Stromal cell of bone marrow (primary cell): ENCODE measurements around the gene SRGAP1.

ENCODE experiments used
- DNase-seq: peaks from one replicate; pipeline ENCODE4 v3.0.0-alpha.2; 2012; ENCODE audit warnings: low read depth

The SRGAP1 gene

GRCh38 chr12:63940310-63941005, 96.0 kb downstream of the SRGAP1 start:
- DNase-seq: no peak

- no peak for DNase-seq
Observed at GRCh38 chr12:63941166-63941800, 96.8 kb downstream of the SRGAP1 start.

- no peak for DNase-seq
Observed at GRCh38 chr12:63941879-63942278, 97.4 kb downstream of the SRGAP1 start.

GRCh38 chr12:63942464-63943241, 98.2 kb downstream of the SRGAP1 start:
- no peak for DNase-seq

- DNase-seq: no peak
Observed at GRCh38 chr12:63944034-63944579, 99.6 kb downstream of the SRGAP1 start.

GRCh38 chr12:63944586-63945228, 100.2 kb downstream of the SRGAP1 start:
- DNase-seq: no peak

GRCh38 chr12:63945777-63946176, 101.3 kb downstream of the SRGAP1 start:
- no peak for DNase-seq

- no peak for DNase-seq
Observed at GRCh38 chr12:63948211-63948610, 103.7 kb downstream of the SRGAP1 start.

GRCh38 chr12:63949902-63950301, 105.4 kb downstream of the SRGAP1 start:
- DNase-seq: no peak

GRCh38 chr12:63952995-63953394, 108.5 kb downstream of the SRGAP1 start:
- DNase-seq: no peak

- peak; percentile 32 for DNase-seq
Observed at GRCh38 chr12:63955831-63956666, 111.5 kb downstream of the SRGAP1 start.

- DNase-seq: no peak
Observed at GRCh38 chr12:63957496-63957895, 113.0 kb downstream of the SRGAP1 start.

- no peak for DNase-seq
Observed at GRCh38 chr12:63958876-63959580, 114.5 kb downstream of the SRGAP1 start.

- DNase-seq: no peak
Observed at GRCh38 chr12:63961048-63961447, 116.5 kb downstream of the SRGAP1 start.

GRCh38 chr12:63961543-63961942, 117.0 kb downstream of the SRGAP1 start:
- no peak for DNase-seq

- DNase-seq: no peak
Observed at GRCh38 chr12:63963868-63964267, 119.4 kb downstream of the SRGAP1 start.

GRCh38 chr12:63964301-63964700, 119.8 kb downstream of the SRGAP1 start:
- DNase-seq: no peak

GRCh38 chr12:63965936-63966605, 121.6 kb downstream of the SRGAP1 start:
- peak; percentile 13 for DNase-seq

- DNase-seq: no peak
Observed at GRCh38 chr12:63966606-63966975, 122.1 kb downstream of the SRGAP1 start.
